Ramos (cell line): Measurements from ENCODE around the gene PLEK2.
"Not testable (repeated sequence)": the region's sequence is repeated elsewhere in the genome, so short reads cannot be mapped to it uniquely, and the experiment has no call there.

Source experiments
- in situ Hi-C: fragments of 300-500 bp; cut with MboI; formaldehyde crosslinking; loops from one replicate; pipeline ENCODE4 v1.14.3; 2022; ENCODE audit warnings: low sequenced_read_pairs; ENCODE audit not compliant: unreplicated experiment

The PLEK2 gene

GRCh38 chr14:67411820-67412421 is at the start of gene PLEK2:
PLEK2 (minus strand) TSS chr14:67412165; CDS start chr14:67412059, 106 bp downstream.
- in situ Hi-C loops: no loop called here

GRCh38 chr14:67461341-67461985 is 49.5 kb upstream of the PLEK2 start:
- in situ Hi-C loops: no loop called here

- in situ Hi-C loops: no loop called here
These were observed 47.4 kb upstream of the PLEK2 start for GRCh38 chr14:67459336-67459735.

GRCh38 chr14:67457782-67458181 is 45.8 kb upstream of the PLEK2 start:
- in situ Hi-C loops: no loop called here

- in situ Hi-C loops: no loop called here
These were observed 44.8 kb upstream of the PLEK2 start for GRCh38 chr14:67456732-67457131.

GRCh38 chr14:67453575-67454300 is 41.8 kb upstream of the PLEK2 start:
- in situ Hi-C loops: no loop called here

- in situ Hi-C loops: not testable (repeated sequence)
These were observed 39.7 kb upstream of the PLEK2 start for GRCh38 chr14:67451667-67452066.

- in situ Hi-C loops: no loop called here
These were observed 37.1 kb upstream of the PLEK2 start for GRCh38 chr14:67449096-67449495.

- in situ Hi-C loops: no loop called here
These were observed 35.0 kb upstream of the PLEK2 start for GRCh38 chr14:67447033-67447381.

GRCh38 chr14:67446371-67447032 is 34.5 kb upstream of the PLEK2 start:
- in situ Hi-C loops: no loop called here

- in situ Hi-C loops: no loop called here
These were observed 32.4 kb upstream of the PLEK2 start for GRCh38 chr14:67444395-67444794.

GRCh38 chr14:67442139-67442906 is 30.4 kb upstream of the PLEK2 start:
- in situ Hi-C loops: no loop called here

GRCh38 chr14:67441672-67442071 is 29.7 kb upstream of the PLEK2 start:
- in situ Hi-C loops: no loop called here

GRCh38 chr14:67441256-67441655 is 29.3 kb upstream of the PLEK2 start:
- in situ Hi-C loops: no loop called here

GRCh38 chr14:67440513-67440912 is 28.5 kb upstream of the PLEK2 start:
- in situ Hi-C loops: no loop called here

GRCh38 chr14:67438969-67439368 is 27.0 kb upstream of the PLEK2 start:
- in situ Hi-C loops: no loop called here

- in situ Hi-C loops: no loop called here
These were observed 24.3 kb upstream of the PLEK2 start for GRCh38 chr14:67436006-67436866.

- in situ Hi-C loops: no loop called here
These were observed 23.6 kb upstream of the PLEK2 start for GRCh38 chr14:67435603-67436002.

GRCh38 chr14:67432050-67432564 is 20.1 kb upstream of the PLEK2 start:
- in situ Hi-C loops: loop anchor here (5.0 kb wide), 1 partner anchor 135 kb away; no protein-coding TSS in a partner anchor
